Limb (tissue), 2 donors: ENCODE data around the gene CHURC1.
"Not testable (repeated sequence)": the region's sequence is repeated elsewhere in the genome, so short reads cannot be mapped to it uniquely, and the experiment has no call there.

Experiments
- DNase-seq, 2 donors: peaks; one replicate each; pipeline ENCODE4 v3.0.0-alpha.2; 2016; ENCODE audit errors: extremely low spot score in 2 of 2

CHURC1 gene

GRCh38 chr14:64910847-64911495 is 3.3 kb upstream of the CHURC1 start:
- peak in 1 of 2 donors; percentile 22 for DNase-seq

DNA sequence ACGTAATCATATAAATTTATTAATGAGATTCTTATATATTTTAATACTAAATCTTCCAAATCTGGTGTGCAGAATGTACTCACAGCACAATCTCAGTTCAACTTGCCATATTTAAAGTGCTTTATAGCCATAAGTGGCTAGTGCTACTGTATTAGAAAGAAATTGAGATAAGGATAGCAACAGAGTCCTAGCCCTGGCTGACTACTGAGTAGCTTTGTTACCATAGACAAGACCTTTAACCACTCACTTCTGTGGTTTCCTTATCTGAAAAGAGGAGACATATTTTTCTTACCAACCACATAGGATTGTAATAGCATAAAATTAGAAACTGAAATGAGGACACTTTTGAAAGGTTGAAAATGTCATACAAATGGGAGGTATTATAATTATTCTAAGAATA is 2.0 kb upstream of the CHURC1 start:
- no peak for DNase-seq

DNA sequence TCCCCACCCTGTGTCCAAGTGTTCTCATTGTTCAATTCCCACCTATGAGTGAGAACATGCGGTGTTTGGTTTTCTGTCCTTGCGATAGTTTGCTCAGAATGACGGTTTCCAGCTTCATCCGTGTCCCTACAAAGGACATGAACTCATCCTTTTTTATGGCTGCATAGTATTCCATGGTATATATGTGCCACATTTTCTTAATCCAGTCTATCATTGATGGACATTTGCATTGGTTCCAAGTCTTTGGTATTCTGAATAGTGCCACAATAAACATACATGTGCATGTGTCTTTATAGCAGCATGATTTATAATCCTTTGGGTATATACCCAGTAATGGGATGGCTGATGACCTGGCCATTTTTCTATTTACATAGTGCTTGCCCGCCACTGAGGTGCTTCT is 778 bp upstream of the CHURC1 start:
- not testable (repeated sequence) for DNase-seq

DNA sequence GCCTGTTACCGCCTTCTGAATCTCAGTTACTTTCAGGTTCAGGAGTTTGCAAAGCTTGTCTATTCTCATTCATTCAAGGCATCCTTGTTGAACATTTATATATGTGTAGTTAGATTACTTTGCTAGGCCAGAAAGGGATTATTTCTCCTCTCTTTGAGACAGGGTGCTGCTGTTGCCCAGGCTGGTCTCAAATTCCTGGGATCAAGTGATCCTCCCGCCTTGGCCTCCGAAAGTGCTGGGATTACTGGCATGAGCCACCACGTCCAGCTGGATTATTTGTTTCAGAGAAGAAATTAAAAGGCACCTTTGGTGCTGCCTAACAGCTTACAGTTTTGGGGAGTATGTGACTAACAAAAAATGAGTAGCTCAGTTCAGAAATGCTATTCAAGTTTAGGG is 772 bp downstream of the CHURC1 start:
- DNase-seq, result no peak

- no peak for DNase-seq
Observed at GRCh38 chr14:64915797-64916196, 1.5 kb downstream of the CHURC1 start.

DNA sequence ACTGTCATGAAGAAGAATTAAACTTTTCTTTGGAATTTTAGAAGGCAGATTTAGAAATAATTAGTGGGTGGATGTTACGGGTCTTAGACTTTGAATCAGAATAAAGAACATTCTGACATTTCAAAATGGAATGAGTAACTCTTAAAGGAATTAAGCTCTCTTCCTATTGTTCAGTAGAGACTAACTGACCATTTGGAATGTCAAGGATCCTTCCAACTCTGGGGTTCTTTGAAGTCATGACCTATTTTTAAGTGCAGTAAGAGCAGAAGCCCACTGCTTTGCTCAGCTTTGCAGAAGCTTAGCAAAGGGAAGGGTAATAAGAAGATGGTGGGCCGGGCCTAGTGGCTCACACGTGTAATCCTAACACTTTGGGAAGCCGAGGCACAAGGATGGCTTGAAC is 4.0 kb downstream of the CHURC1 start:
- DNase-seq, result no peak

DNA sequence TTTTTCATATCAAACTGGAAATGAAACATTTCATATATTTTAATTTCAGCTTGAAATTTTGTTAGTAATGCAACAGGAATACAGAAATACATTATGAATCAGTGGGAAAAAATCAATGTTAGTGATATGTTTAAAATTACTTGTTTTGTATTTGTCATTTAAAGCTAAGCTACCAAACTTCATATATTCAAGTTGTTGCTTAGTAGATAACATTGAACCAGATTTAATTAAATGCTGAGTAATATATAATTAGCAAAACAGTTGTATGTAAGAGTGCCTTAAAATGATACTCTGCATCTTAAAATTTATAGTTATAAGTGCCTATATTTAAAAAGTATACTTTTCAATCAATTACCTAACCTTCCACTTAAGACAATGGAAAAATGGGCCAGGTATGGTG is 5.0 kb downstream of the CHURC1 start:
- DNase-seq, result no peak

DNA sequence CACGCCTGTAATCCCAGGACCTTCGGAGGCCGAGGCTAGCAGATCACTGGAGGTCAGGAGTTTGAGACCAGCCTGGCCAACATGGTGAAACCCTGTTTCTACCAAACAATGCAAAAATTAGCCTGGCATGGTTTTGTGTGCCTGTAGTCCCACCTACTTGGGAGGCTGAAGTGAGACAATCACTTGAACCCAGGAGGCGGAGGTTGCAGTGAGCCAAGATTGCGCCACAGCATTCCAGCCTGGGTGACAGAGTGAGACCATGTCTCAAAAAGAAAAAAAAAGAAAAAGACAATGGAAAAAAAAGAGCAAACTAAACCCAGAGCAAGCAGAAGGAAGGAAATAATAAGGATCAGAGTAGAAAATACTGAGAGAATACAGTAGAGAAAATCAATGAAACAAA is 5.4 kb downstream of the CHURC1 start:
- no peak for DNase-seq

DNA sequence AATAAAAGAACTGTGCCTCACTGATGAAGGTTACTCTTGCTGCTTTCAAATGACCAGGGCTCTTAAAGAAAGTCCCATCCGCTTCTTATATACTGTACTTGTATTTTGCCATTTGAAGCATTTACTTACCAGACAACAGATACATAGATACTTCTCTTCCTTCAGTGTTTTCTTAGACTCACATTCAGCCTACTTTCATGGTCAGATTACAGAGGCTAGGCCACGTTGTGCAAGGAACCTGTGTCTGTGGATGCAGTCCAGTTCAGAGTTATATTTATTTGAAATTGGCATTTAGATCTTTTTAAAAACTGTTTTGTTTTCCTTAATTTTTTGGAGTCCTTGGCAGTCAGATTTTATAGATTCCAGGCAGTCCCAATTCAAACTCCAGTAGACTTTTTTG is 6.2 kb downstream of the CHURC1 start:
- DNase-seq, result no peak

GRCh38 chr14:64923015-64923414 is 8.8 kb downstream of the CHURC1 start:
- no peak for DNase-seq

GRCh38 chr14:64926398-64926995 is 12.2 kb downstream of the CHURC1 start:
- DNase-seq, result no peak

- no peak for DNase-seq
Observed at GRCh38 chr14:64927031-64927430, 12.8 kb downstream of the CHURC1 start.

DNA sequence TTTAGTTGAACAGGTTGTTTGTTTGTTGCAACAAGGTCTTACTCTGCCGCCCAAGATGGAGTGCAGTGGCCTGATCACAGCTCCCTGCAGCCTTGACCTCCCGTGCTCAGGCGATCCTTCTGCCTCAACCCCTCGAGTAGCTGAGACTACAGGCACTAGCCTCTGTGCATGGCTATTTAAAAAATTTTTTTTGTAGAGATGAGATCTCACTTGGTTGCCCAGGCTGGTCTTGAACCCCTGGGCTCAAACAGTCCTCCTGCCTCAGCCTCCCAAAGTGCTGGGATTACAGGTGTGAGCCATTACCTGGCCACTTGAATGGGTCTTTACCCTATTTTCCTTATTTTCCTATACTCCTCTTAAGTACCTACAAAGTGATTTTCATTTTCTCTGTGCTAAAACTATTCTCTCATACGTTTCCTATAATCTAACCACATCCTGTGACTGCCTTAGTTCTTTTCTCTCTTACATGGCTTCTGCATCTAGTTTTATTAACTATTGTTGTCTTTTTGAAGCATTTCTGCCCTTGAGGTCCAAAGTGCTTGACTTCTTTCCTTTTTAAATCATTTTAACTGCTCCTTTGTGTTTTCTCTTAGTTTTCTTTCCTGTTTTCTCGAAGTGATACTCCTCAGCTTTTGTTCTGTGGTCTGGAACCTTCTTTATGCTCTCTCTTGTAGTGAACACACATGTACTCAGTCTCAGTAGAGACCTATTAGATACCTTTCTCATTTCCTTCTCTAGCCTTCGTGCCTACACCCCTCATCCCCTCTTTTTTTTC is 14.2 kb downstream of the CHURC1 start:
- DNase-seq, result no peak

DNA sequence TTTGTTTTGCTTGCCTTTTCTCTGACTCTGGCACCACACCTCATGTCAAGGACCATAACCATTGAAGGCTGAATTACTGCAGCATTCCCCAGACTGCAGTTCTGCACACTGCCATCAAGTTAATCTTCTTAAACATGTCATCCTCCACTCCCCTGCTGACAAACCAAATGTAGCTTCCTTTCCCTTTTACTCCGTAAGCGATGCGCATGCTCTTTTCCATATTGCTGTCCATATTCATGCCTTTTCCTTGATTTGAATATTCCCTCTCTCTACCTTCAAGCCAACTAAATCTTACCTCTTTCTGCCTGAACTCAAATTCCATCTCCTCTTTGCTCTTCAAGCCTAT is 14.7 kb downstream of the CHURC1 start:
- DNase-seq, result no peak

GRCh38 chr14:64930085-64930843 is 16.0 kb downstream of the CHURC1 start:
- peak in 1 of 2 donors; percentile 33 for DNase-seq

DNA sequence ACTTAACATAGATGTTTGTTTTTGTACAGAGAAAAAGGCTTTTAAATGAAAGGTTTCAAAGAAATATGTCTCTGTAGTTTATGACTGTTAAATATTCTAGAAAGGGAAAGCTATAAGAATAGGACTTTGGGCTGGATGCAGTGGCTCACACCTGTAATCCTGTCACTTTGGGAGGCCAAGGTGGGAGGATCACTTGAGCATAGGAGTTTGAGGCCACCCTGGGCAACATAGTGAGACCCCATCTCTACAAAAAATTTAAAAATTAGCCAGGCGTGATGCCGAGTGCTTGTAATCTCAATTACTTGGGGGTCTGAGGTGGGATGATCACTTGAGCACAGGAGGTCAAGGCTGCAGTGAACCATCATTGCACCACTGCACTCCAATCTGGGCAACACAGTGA is 16.9 kb downstream of the CHURC1 start:
- no peak for DNase-seq

DNA sequence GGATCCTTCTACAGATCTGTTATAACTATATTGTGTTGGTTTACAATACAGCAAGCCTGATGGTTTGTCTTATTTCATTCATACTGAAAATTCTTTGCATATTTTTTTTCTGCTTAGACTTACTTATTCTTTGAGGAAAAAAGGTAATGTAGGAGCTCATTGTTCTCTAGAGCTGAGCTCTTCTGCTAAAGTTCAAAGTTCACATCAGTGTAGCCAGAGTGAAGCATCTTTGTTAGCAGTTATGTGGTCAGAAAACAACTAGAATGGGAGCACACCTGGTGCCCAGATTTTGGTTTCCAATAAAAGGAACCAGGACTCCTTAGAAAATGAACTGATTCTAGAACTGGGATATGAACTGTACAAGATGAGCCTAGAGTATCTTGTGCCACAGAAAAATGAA is 18.0 kb downstream of the CHURC1 start:
- DNase-seq, result no peak

DNA sequence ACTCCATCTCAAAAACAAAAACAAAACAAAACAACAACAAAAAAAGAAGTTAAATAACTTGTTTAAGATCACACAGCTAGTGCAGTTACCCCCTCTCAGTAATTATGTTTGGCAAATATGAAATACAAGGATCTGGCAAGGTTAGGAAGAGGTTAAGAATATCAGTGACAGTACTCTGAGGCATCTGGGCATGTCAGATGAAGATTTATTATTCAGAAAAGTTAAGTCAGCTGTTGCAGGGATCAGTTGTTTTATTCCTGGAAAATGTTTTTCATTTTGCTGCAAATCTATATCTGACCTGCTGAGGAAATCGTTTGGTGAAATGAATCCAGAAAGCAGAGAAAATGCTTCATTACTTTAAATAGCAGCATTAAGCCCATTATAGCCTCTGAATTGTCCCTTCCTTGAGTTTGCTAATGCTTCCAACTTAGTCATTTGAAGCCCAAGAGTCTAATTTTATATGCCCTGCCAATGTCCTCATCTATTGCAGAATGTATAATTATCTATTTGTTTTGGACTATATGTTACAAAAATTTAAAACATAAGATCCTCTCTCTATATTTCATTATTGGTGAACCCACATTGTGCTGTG is 20.2 kb downstream of the CHURC1 start:
- peak in 1 of 2 donors; percentile 10 for DNase-seq

- no peak for DNase-seq
Observed at GRCh38 chr14:64935508-64935907, 21.3 kb downstream of the CHURC1 start.

GRCh38 chr14:64937171-64937820 is 23.0 kb downstream of the CHURC1 start:
- no peak for DNase-seq

DNA sequence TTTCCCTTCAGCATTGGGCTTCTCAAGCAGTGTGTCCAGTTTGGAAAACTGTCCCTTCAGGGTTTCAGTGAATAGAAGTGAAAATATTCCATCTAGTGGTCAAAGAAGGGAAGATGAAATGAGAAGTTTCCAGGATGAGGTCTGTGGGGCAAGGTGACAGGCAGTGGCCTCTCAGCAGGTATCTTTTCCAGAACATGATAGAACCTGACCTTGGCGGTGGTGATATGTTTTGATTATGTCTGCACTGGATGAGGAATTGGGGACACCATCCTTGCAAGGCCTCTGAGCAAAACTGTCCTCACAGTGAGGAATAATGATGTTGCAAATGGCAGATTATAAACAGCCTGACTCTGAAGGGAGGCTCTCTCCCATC is 23.6 kb downstream of the CHURC1 start:
- DNase-seq, result no peak
